Measurements from ENCODE around the gene SUV39H2.
"Not testable (repeated sequence)": the region's sequence is repeated elsewhere in the genome, so short reads cannot be mapped to it uniquely, and the experiment has no call there.

GRCh38 chr10:14864466-14864865, 14.2 kb upstream of the SUV39H2 start:
- TF ChIP-seq, protein P1, sequence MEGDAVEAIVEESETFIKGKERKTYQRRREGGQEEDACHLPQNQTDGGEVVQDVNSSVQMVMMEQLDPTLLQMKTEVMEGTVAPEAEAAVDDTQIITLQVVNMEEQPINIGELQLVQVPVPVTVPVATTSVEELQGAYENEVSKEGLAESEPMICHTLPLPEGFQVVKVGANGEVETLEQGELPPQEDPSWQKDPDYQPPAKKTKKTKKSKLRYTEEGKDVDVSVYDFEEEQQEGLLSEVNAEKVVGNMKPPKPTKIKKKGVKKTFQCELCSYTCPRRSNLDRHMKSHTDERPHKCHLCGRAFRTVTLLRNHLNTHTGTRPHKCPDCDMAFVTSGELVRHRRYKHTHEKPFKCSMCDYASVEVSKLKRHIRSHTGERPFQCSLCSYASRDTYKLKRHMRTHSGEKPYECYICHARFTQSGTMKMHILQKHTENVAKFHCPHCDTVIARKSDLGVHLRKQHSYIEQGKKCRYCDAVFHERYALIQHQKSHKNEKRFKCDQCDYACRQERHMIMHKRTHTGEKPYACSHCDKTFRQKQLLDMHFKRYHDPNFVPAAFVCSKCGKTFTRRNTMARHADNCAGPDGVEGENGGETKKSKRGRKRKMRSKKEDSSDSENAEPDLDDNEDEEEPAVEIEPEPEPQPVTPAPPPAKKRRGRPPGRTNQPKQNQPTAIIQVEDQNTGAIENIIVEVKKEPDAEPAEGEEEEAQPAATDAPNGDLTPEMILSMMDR (IDR thresholded peaks at IDR 0.05; ENCODE audit: poor library complexity) = not testable (repeated sequence)
- not testable (repeated sequence) for TF ChIP-seq EZH2 (IDR thresholded peaks at IDR 0.05; ENCODE audit: borderline replicate concordance); EZH2phosphoT487 (IDR thresholded peaks at IDR 0.05; ENCODE audit: low read depth, severe bottlenecking, unreplicated experiment)

Measured in hepatocyte (in vitro differentiated cells).